Ovary (tissue), 3 donors: ENCODE data around the gene VWA7.

ENCODE experiments used
- EP300 ChIP-seq: sonication (generic); formaldehyde crosslinking; IDR thresholded peaks from one replicate; pipeline ENCODE4 v1.6.1; 2017; ENCODE audit warnings: antibody characterized with exemption
- POLR2A ChIP-seq: fragments of 450-650 bp; IDR thresholded peaks from one replicate; pipeline ENCODE4 v1.6.1; 2017; ENCODE audit warnings: antibody characterized with exemption, mild to moderate bottlenecking, moderate library complexity
- TF ChIP-seq, protein P1 (sequence below), 3 donors: fragments of 450-650 bp in 2 of 3; fragments of 200-600 bp in 1 of 3; IDR thresholded peaks; one replicate each; pipeline versions ENCODE4 v1.5.1 to v1.8.0; 2016 to 2022; ENCODE audit warnings: antibody characterized with exemption in 3 of 3, mild to moderate bottlenecking in 1 of 3
- donor health status: DM: no; HTN: no; CAD: no.

GRCh38 chr6:31737991-31738979, 38.8 kb downstream of the VWA7 start:
- TF ChIP-seq, protein P1, sequence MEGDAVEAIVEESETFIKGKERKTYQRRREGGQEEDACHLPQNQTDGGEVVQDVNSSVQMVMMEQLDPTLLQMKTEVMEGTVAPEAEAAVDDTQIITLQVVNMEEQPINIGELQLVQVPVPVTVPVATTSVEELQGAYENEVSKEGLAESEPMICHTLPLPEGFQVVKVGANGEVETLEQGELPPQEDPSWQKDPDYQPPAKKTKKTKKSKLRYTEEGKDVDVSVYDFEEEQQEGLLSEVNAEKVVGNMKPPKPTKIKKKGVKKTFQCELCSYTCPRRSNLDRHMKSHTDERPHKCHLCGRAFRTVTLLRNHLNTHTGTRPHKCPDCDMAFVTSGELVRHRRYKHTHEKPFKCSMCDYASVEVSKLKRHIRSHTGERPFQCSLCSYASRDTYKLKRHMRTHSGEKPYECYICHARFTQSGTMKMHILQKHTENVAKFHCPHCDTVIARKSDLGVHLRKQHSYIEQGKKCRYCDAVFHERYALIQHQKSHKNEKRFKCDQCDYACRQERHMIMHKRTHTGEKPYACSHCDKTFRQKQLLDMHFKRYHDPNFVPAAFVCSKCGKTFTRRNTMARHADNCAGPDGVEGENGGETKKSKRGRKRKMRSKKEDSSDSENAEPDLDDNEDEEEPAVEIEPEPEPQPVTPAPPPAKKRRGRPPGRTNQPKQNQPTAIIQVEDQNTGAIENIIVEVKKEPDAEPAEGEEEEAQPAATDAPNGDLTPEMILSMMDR (IDR thresholded peaks at IDR 0.05): no peak
- TF ChIP-seq EP300: no peak
- TF ChIP-seq POLR2A: no peak
